ENCODE results near the gene ANAPC13. TPM values are rescaled to one million over a fixed set of nuclear protein-coding genes. Genes with fewer than 3 reads are reported as not detected.

ANAPC13 gene
- total RNA-seq, 3 donors from 2014 or later: 56.0 to 68.3 (median 66.1) TPM

- H3K4me3 ChIP-seq: no peak overlapping the region
- intact Hi-C loops (cut with DNase I; ENCODE audit: low total_unique reads): no loop called here
- peaks cover 8 to 18% of the 10 kb centered on the region in 2 donors for H3K4me1 ChIP-seq
- DNase-seq (ENCODE audit: low spot score in 2 of 2): no peak
- H3K27ac ChIP-seq: peak overlapping the region; percentile 82 to 88
- H3K9me3 ChIP-seq: no peaks in the 10 kb centered on the region
- no peaks in the 10 kb centered on the region for H3K36me3 ChIP-seq
- TF ChIP-seq POLR2AphosphoS5 (IDR thresholded peaks at IDR 0.05) (no peak), CTCF (IDR thresholded peaks at IDR 0.05) (no peak), POLR2A (IDR thresholded peaks at IDR 0.05) (no peak)
- no peaks in the 10 kb centered on the region for H3K27me3 ChIP-seq
Observed at GRCh38 chr3:134463676-134464063, 22.1 kb downstream of the ANAPC13 start.

GRCh38 chr3:134462331-134462941, 23.3 kb downstream of the ANAPC13 start:
- peak overlapping the region; percentile 82 to 88 for H3K27ac ChIP-seq
- intact Hi-C loops (cut with DNase I; ENCODE audit: low total_unique reads): no loop called here
- H3K9me3 ChIP-seq: no peaks in the 10 kb centered on the region
- peak overlapping the region in 1 of 3 donors; percentile 2 for H3K4me3 ChIP-seq
- H3K4me1 ChIP-seq: peaks cover 8 to 18% of the 10 kb centered on the region in 2 donors
- no peaks in the 10 kb centered on the region for H3K36me3 ChIP-seq
- DNase-seq (ENCODE audit: low spot score in 2 of 2): no peak
- no peaks in the 10 kb centered on the region for H3K27me3 ChIP-seq
- TF ChIP-seq CTCF (IDR thresholded peaks at IDR 0.05) (no peak), POLR2A (IDR thresholded peaks at IDR 0.05) (no peak), POLR2AphosphoS5 (IDR thresholded peaks at IDR 0.05) (no peak)

- no peak for DNase-seq (ENCODE audit: low spot score in 2 of 2)
- Histone ChIP-seq H3K36me3 (no peaks in the 10 kb centered on the region), H3K4me1 (peaks cover 8 to 18% of the 10 kb centered on the region in 2 donors), H3K9me3 (no peaks in the 10 kb centered on the region), H3K4me3 (no peak overlapping the region), H3K27me3 (no peaks in the 10 kb centered on the region), H3K27ac (peak overlapping the region; percentile 1 to 79)
- intact Hi-C loops (cut with DNase I; ENCODE audit: low total_unique reads): no loop called here
- no peak for TF ChIP-seq CTCF (IDR thresholded peaks at IDR 0.05)
- no peak for TF ChIP-seq POLR2AphosphoS5 (IDR thresholded peaks at IDR 0.05)
- TF ChIP-seq POLR2A (IDR thresholded peaks at IDR 0.05): no peak
Observed at GRCh38 chr3:134460965-134461364, 24.8 kb downstream of the ANAPC13 start.

- intact Hi-C loops (cut with DNase I; ENCODE audit: low total_unique reads): no loop called here
- peak overlapping the region in 1 of 2 donors; percentile 43 for H3K27ac ChIP-seq
- H3K4me3 ChIP-seq: no peak overlapping the region
- TF ChIP-seq POLR2A (IDR thresholded peaks at IDR 0.05) (no peak), CTCF (IDR thresholded peaks at IDR 0.05) (no peak), POLR2AphosphoS5 (IDR thresholded peaks at IDR 0.05) (no peak)
- H3K9me3 ChIP-seq: no peaks in the 10 kb centered on the region
- H3K4me1 ChIP-seq: peaks cover 8 to 9% of the 10 kb centered on the region in 2 donors
- H3K27me3 ChIP-seq: no peaks in the 10 kb centered on the region
- no peak for DNase-seq (ENCODE audit: low spot score in 2 of 2)
- no peaks in the 10 kb centered on the region for H3K36me3 ChIP-seq
Observed at GRCh38 chr3:134459562-134459961, 26.2 kb downstream of the ANAPC13 start.

GRCh38 chr3:134458406-134458945, 27.3 kb downstream of the ANAPC13 start:
- TF ChIP-seq CTCF (IDR thresholded peaks at IDR 0.05): no peak
- no peak for TF ChIP-seq POLR2AphosphoS5 (IDR thresholded peaks at IDR 0.05)

More at GRCh38 chr3:134458406-134458945, 27.3 kb downstream of the ANAPC13 start:
- Histone ChIP-seq H3K4me1 (peaks cover 2 to 5% of the 10 kb centered on the region in 2 donors), H3K4me3 (no peak overlapping the region), H3K27ac (no peak overlapping the region), H3K27me3 (no peaks in the 10 kb centered on the region), H3K9me3 (no peaks in the 10 kb centered on the region), H3K36me3 (no peaks in the 10 kb centered on the region)
- intact Hi-C loops (cut with DNase I; ENCODE audit: low total_unique reads): loop anchor here (1.0 kb wide), 1 partner anchor 13 kb away; no protein-coding TSS in a partner anchor
- no peak for DNase-seq (ENCODE audit: low spot score in 2 of 2)

All from breast epithelium (tissue), 4 donors.